Trophoblast cell (in vitro differentiated cells and primary cell): Measurements from ENCODE around the gene ADSL.

Experiments used
- DNase-seq, 2 donors: peaks; one replicate each; pipeline ENCODE4 v3.0.0-alpha.2; 2016
- H2AFZ ChIP-seq: 2 replicates; pipeline ENCODE4 v1.6.1; 2013; ENCODE audit warnings: low read length, moderate library complexity, mild to moderate bottlenecking; ENCODE audit not compliant: insufficient read depth, poor library complexity
- H2AK5ac ChIP-seq: 2 replicates; pipeline ENCODE4 v1.6.1; 2013; ENCODE audit warnings: mild to moderate bottlenecking, low read length
- H2BK120ac ChIP-seq: 2 replicates; pipeline ENCODE4 v1.6.1; 2013; ENCODE audit warnings: low read length, mild to moderate bottlenecking, moderate library complexity; ENCODE audit not compliant: insufficient read depth, poor library complexity
- H2BK12ac ChIP-seq: 2 replicates; pipeline ENCODE4 v1.6.1; 2013; ENCODE audit warnings: mild to moderate bottlenecking, low read length, moderate library complexity
- H2BK5ac ChIP-seq: 2 replicates; pipeline ENCODE4 v1.6.1; 2013; ENCODE audit warnings: low read length, low read depth, moderate library complexity, mild to moderate bottlenecking; ENCODE audit not compliant: poor library complexity
- H3K14ac ChIP-seq: 2 replicates; pipeline ENCODE4 v1.6.1; 2013; ENCODE audit warnings: mild to moderate bottlenecking, low read length
- H3K18ac ChIP-seq: 2 replicates; pipeline ENCODE4 v1.6.1; 2013; ENCODE audit warnings: mild to moderate bottlenecking, low read length
- H3K23ac ChIP-seq: 2 replicates; pipeline ENCODE4 v1.6.1; 2013; ENCODE audit warnings: low read length
- H3K27ac ChIP-seq: 2 replicates; pipeline ENCODE4 v1.5.1; 2013; ENCODE audit warnings: low read depth, mild to moderate bottlenecking, inconsistent platforms, low read length, moderate library complexity
- H3K27me3 ChIP-seq: 2 replicates; pipeline ENCODE4 v1.6.1; 2013; ENCODE audit warnings: inconsistent platforms, mild to moderate bottlenecking, low read length, moderate library complexity; ENCODE audit not compliant: insufficient read depth
- H3K36me3 ChIP-seq, 2 experiments: 1 replicate in 1 of 2; 2 replicates in 1 of 2; pipeline ENCODE4 v1.6.1; 2013; ENCODE audit warnings: low read length in 2 of 2, mild to moderate bottlenecking in 2 of 2, moderate library complexity in 1 of 2; ENCODE audit not compliant: insufficient read depth in 2 of 2, control insufficient read depth in 1 of 2
- H3K4ac ChIP-seq: 2 replicates; pipeline ENCODE4 v1.6.1; 2013; ENCODE audit warnings: low read depth, mild to moderate bottlenecking, low read length, moderate library complexity
- H3K4me1 ChIP-seq, 2 experiments: 1 replicate in 1 of 2; 2 replicates in 1 of 2; pipeline ENCODE4 v1.6.1; 2013; ENCODE audit warnings: low read length in 2 of 2, mild to moderate bottlenecking in 2 of 2, moderate library complexity in 1 of 2; ENCODE audit not compliant: insufficient read depth in 2 of 2, control insufficient read depth in 1 of 2
- H3K4me2 ChIP-seq: 2 replicates; pipeline ENCODE4 v1.6.1; 2013; ENCODE audit warnings: inconsistent platforms, mild to moderate bottlenecking, low read length, moderate library complexity
- H3K4me3 ChIP-seq: 2 replicates; pipeline ENCODE4 v1.5.1; 2013; ENCODE audit warnings: mild to moderate bottlenecking, low read depth, low read length, inconsistent platforms
- H3K79me1 ChIP-seq: one replicate; pipeline ENCODE4 v1.6.1; 2013; ENCODE audit warnings: low read length
- H3K79me2 ChIP-seq: 2 replicates; pipeline ENCODE4 v1.6.1; 2013; ENCODE audit warnings: low read length, mild to moderate bottlenecking; ENCODE audit not compliant: control insufficient read depth, insufficient read depth, poor library complexity
- H3K9ac ChIP-seq: 2 replicates; pipeline ENCODE4 v1.6.1; 2013; ENCODE audit warnings: mild to moderate bottlenecking, low read length
- H3K9me3 ChIP-seq: 2 replicates; pipeline ENCODE4 v1.6.1; 2013; ENCODE audit warnings: low read depth, mild to moderate bottlenecking, control low read depth, inconsistent platforms, low read length; ENCODE audit not compliant: insufficient read depth
- H4K12ac ChIP-seq: 2 replicates; pipeline ENCODE4 v1.6.1; 2013; ENCODE audit warnings: low read depth, mild to moderate bottlenecking, low read length, moderate library complexity
- H4K8ac ChIP-seq: 2 replicates; pipeline ENCODE4 v1.6.1; 2013; ENCODE audit warnings: low read depth, mild to moderate bottlenecking, low read length, moderate library complexity
- H4K91ac ChIP-seq: one replicate; pipeline ENCODE4 v1.6.1; 2013; ENCODE audit warnings: low read depth, mild to moderate bottlenecking, low read length, moderate library complexity
- WGBS: extraction: QIAGEN DNeasy Blood & Tissue Kit; methylation state at CpG from one replicate; pipeline ENCODE4 v1.1.7; 2013; ENCODE audit warnings: missing lambda C conversion rate; ENCODE audit not compliant: insufficient read length, insufficient coverage; ENCODE audit errors: extremely low coverage; 5-methylcytosine and 5-hydroxymethylcytosine counted together

ADSL gene

GRCh38 chr22:40352763-40353162 is 6.5 kb downstream of the ADSL start:
- no peak overlapping the region for H2BK12ac ChIP-seq
- H3K79me2 ChIP-seq, result no peaks in the 10 kb centered on the region
- no peak overlapping the region for H3K9ac ChIP-seq
- H3K4me1 ChIP-seq, result no peaks in the 10 kb centered on the region
- H3K23ac ChIP-seq, result no peak overlapping the region
- WGBS, result no CpG with 5 or more reads among the region's 3 CpGs
- H3K36me3 ChIP-seq, result peaks cover 21 to 27% of the 10 kb centered on the region in 2 experiments
- no peak overlapping the region for H4K91ac ChIP-seq
- H4K12ac ChIP-seq, result no peak overlapping the region
- no peak overlapping the region for H2BK120ac ChIP-seq
- DNase-seq, result no peak
- H3K4ac ChIP-seq, result no peak overlapping the region
- no peaks in the 10 kb centered on the region for H3K79me1 ChIP-seq
- no peak overlapping the region for H3K18ac ChIP-seq
- no peak overlapping the region for H2AFZ ChIP-seq
- no peak overlapping the region for H2AK5ac ChIP-seq
- H3K27me3 ChIP-seq, result no peaks in the 10 kb centered on the region
- no peak overlapping the region for H3K4me2 ChIP-seq
- no peaks in the 10 kb centered on the region for H3K9me3 ChIP-seq
- H3K14ac ChIP-seq, result no peak overlapping the region
- no peak overlapping the region for H2BK5ac ChIP-seq
- no peak overlapping the region for H3K4me3 ChIP-seq
- no peak overlapping the region for H3K27ac ChIP-seq
- H4K8ac ChIP-seq, result no peak overlapping the region

- Histone ChIP-seq H2AFZ (no peak overlapping the region), H2BK120ac (no peak overlapping the region), H3K79me2 (no peaks in the 10 kb centered on the region), H3K9me3 (peaks cover 2% of the 10 kb centered on the region), H3K4me3 (peak overlapping the region; percentile 39), H3K79me1 (no peaks in the 10 kb centered on the region), H4K12ac (no peak overlapping the region), H3K4ac (no peak overlapping the region), H3K23ac (no peak overlapping the region), H3K27me3 (no peaks in the 10 kb centered on the region), H2BK5ac (no peak overlapping the region), H3K4me1 (no peaks in the 10 kb centered on the region), H3K14ac (no peak overlapping the region), H3K18ac (no peak overlapping the region), H4K91ac (no peak overlapping the region), H3K36me3 (peaks cover 38 to 69% of the 10 kb centered on the region in 2 experiments), H3K27ac (no peak overlapping the region), H3K4me2 (no peak overlapping the region), H2AK5ac (no peak overlapping the region), H4K8ac (no peak overlapping the region), H2BK12ac (no peak overlapping the region), H3K9ac (peak overlapping the region; percentile 0)
- no peak for DNase-seq
- WGBS, result no CpG with 5 or more reads among the region's 5 CpGs
Observed at GRCh38 chr22:40361100-40361499, 14.8 kb downstream of the ADSL start.

- Histone ChIP-seq H3K14ac (no peak overlapping the region), H3K27me3 (no peaks in the 10 kb centered on the region), H2AFZ (no peak overlapping the region), H2BK12ac (no peak overlapping the region), H4K12ac (no peak overlapping the region), H3K23ac (no peak overlapping the region), H2AK5ac (no peak overlapping the region), H3K79me2 (no peaks in the 10 kb centered on the region), H3K27ac (no peak overlapping the region), H3K4ac (no peak overlapping the region), H4K8ac (no peak overlapping the region), H3K4me2 (no peak overlapping the region), H4K91ac (no peak overlapping the region), H3K18ac (no peak overlapping the region), H3K79me1 (no peaks in the 10 kb centered on the region), H3K4me1 (no peaks in the 10 kb centered on the region), H3K36me3 (peaks cover 40 to 68% of the 10 kb centered on the region in 2 experiments), H3K9me3 (peaks cover 2% of the 10 kb centered on the region), H3K4me3 (no peak overlapping the region), H3K9ac (no peak overlapping the region), H2BK5ac (no peak overlapping the region), H2BK120ac (no peak overlapping the region)
- WGBS, result no CpG with 5 or more reads among the region's 3 CpGs
- DNase-seq, result peak in 1 of 2 donors; percentile 18
Observed at GRCh38 chr22:40363059-40363458, 16.8 kb downstream of the ADSL start.

- H3K4ac ChIP-seq, result no peak overlapping the region
- H3K18ac ChIP-seq, result no peak overlapping the region
Observed at GRCh38 chr22:40364431-40364830, 18.1 kb downstream of the ADSL start.

More at GRCh38 chr22:40364431-40364830, 18.1 kb downstream of the ADSL start:
- H3K27ac ChIP-seq, result no peak overlapping the region
- no CpG with 5 or more reads among the region's 1 CpG for WGBS
- H2BK12ac ChIP-seq, result no peak overlapping the region
- no peaks in the 10 kb centered on the region for H3K4me1 ChIP-seq
- H3K23ac ChIP-seq, result peak overlapping the region; percentile 58
- no peak overlapping the region for H3K4me3 ChIP-seq
- H3K14ac ChIP-seq, result no peak overlapping the region
- H4K12ac ChIP-seq, result no peak overlapping the region
- no peaks in the 10 kb centered on the region for H3K79me1 ChIP-seq
- peaks cover 2% of the 10 kb centered on the region for H3K9me3 ChIP-seq
- H3K79me2 ChIP-seq, result no peaks in the 10 kb centered on the region
- H4K8ac ChIP-seq, result no peak overlapping the region
- H2AFZ ChIP-seq, result no peak overlapping the region
- no peak overlapping the region for H2BK5ac ChIP-seq
- H3K9ac ChIP-seq, result no peak overlapping the region
- no peaks in the 10 kb centered on the region for H3K27me3 ChIP-seq
- no peak overlapping the region for H4K91ac ChIP-seq
- H3K36me3 ChIP-seq, result peaks cover 36 to 61% of the 10 kb centered on the region in 2 experiments
- no peak for DNase-seq
- no peak overlapping the region for H2BK120ac ChIP-seq
- H3K4me2 ChIP-seq, result no peak overlapping the region
- no peak overlapping the region for H2AK5ac ChIP-seq
